KMS-11 (cell line): ENCODE results near the gene FER.

Experiments used
- H2AFZ ChIP-seq: fragments of 200-600 bp; sonication (generic); 2 replicates; pipeline ENCODE4 v1.6.1; 2016; ENCODE audit warnings: antibody characterized with exemption, mixed run types, low read depth
- H3K27ac ChIP-seq: fragments of 200-600 bp; sonication (generic); 2 replicates; pipeline ENCODE4 v1.6.1; 2016; ENCODE audit warnings: mild to moderate bottlenecking, mixed run types
- H3K27me3 ChIP-seq: fragments of 200-600 bp; sonication (generic); 2 replicates; pipeline ENCODE4 v1.6.1; 2017; ENCODE audit warnings: mild to moderate bottlenecking, low read depth, mixed run types, moderate library complexity; ENCODE audit not compliant: insufficient read depth
- H3K36me3 ChIP-seq: fragments of 200-600 bp; sonication (generic); 2 replicates; pipeline ENCODE4 v1.6.1; 2017; ENCODE audit warnings: mild to moderate bottlenecking, mixed run types; ENCODE audit not compliant: insufficient read depth
- H3K4me1 ChIP-seq: fragments of 200-600 bp; sonication (generic); 2 replicates; pipeline ENCODE4 v1.6.1; 2016; ENCODE audit warnings: mild to moderate bottlenecking, low read depth, mixed run types; ENCODE audit not compliant: poor library complexity, severe bottlenecking
- H3K4me2 ChIP-seq: fragments of 200-600 bp; sonication (generic); 2 replicates; pipeline ENCODE4 v1.7.0; 2016; ENCODE audit warnings: mild to moderate bottlenecking, mixed run types
- H3K4me3 ChIP-seq: fragments of 200-600 bp; sonication (generic); IDR thresholded peaks from 2 replicates; pipeline ENCODE4 v1.6.1; 2017; ENCODE audit warnings: low read depth, low read length, mixed read lengths; ENCODE audit not compliant: insufficient read depth
- H3K79me2 ChIP-seq: fragments of 200-600 bp; sonication (generic); 2 replicates; pipeline ENCODE4 v1.6.1; 2016; ENCODE audit warnings: low read depth, mixed run types; ENCODE audit not compliant: insufficient read depth
- H3K9ac ChIP-seq: fragments of 200-600 bp; sonication (generic); 2 replicates; pipeline ENCODE4 v1.6.1; 2016; ENCODE audit warnings: mild to moderate bottlenecking, mixed run types
- H4K20me1 ChIP-seq: fragments of 200-600 bp; sonication (generic); 2 replicates; pipeline ENCODE4 v1.6.1; 2016; ENCODE audit warnings: mild to moderate bottlenecking, mixed run types; ENCODE audit not compliant: insufficient read depth
- TF ChIP-seq, protein P1 (sequence below): fragments of 200-600 bp; sonication (generic); conservative IDR thresholded peaks from 2 replicates; pipeline ENCODE4 v1.6.1; 2017; ENCODE audit warnings: low read depth, mild to moderate bottlenecking, antibody characterized with exemption, low read length, moderate library complexity, mixed read lengths

The FER gene

DNA sequence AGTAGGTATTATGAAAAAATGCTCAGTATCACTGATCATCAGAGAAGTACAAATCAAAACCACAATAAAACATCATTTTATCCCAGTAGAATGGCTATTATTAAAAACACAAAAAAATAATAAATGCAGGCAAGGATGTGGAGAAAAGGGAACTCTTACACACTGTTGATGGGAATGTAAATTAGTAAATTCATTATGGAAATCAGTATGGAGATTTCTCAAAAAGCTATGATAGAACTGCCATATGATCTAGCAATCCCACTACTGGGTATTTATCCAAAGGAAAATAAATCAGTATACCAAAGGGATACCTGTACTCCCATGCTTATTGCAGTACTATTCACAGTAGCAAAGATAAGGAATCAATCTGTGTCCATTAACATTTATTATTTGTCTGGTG lies 209.6 kb downstream of the FER start:
- H3K27ac ChIP-seq: no peak overlapping the region
- H3K4me1 ChIP-seq: no peaks in the 10 kb centered on the region
- no peaks in the 10 kb centered on the region for H3K27me3 ChIP-seq
- TF ChIP-seq, protein P1, sequence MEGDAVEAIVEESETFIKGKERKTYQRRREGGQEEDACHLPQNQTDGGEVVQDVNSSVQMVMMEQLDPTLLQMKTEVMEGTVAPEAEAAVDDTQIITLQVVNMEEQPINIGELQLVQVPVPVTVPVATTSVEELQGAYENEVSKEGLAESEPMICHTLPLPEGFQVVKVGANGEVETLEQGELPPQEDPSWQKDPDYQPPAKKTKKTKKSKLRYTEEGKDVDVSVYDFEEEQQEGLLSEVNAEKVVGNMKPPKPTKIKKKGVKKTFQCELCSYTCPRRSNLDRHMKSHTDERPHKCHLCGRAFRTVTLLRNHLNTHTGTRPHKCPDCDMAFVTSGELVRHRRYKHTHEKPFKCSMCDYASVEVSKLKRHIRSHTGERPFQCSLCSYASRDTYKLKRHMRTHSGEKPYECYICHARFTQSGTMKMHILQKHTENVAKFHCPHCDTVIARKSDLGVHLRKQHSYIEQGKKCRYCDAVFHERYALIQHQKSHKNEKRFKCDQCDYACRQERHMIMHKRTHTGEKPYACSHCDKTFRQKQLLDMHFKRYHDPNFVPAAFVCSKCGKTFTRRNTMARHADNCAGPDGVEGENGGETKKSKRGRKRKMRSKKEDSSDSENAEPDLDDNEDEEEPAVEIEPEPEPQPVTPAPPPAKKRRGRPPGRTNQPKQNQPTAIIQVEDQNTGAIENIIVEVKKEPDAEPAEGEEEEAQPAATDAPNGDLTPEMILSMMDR: no peak
- no peak overlapping the region for H2AFZ ChIP-seq
- no peaks in the 10 kb centered on the region for H3K36me3 ChIP-seq
- H4K20me1 ChIP-seq: no peaks in the 10 kb centered on the region
- H3K79me2 ChIP-seq: no peaks in the 10 kb centered on the region
- H3K9ac ChIP-seq: no peak overlapping the region
- H3K4me2 ChIP-seq: no peak overlapping the region
- no peak overlapping the region for H3K4me3 ChIP-seq

DNA sequence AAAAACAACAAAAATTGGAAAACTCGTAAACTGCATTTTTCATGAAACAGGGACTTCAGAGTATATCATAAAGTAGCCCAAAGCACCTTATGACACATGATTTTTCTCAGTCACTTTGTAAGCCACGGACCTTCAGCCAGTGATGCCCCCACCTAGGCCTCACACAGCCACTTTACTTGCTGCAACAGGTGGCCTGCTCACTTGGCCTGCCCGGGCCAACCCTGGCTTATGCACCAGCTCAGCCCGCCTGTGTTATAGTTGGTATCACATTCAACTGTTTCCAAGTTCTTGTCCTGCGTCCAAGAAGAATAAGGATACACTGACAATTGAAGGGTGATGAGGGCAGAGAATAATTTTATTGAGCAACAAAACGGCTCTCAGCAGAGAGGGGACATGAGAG lies 219.2 kb downstream of the FER start:
- H3K79me2 ChIP-seq: no peaks in the 10 kb centered on the region
- H3K4me3 ChIP-seq: no peak overlapping the region
- H3K27me3 ChIP-seq: no peaks in the 10 kb centered on the region
- H3K27ac ChIP-seq: no peak overlapping the region
- no peak overlapping the region for H3K9ac ChIP-seq
- H4K20me1 ChIP-seq: no peaks in the 10 kb centered on the region
- H3K36me3 ChIP-seq: no peaks in the 10 kb centered on the region
- H3K4me1 ChIP-seq: no peaks in the 10 kb centered on the region
- TF ChIP-seq, protein P1: no peak
- H2AFZ ChIP-seq: no peak overlapping the region
- H3K4me2 ChIP-seq: no peak overlapping the region

DNA sequence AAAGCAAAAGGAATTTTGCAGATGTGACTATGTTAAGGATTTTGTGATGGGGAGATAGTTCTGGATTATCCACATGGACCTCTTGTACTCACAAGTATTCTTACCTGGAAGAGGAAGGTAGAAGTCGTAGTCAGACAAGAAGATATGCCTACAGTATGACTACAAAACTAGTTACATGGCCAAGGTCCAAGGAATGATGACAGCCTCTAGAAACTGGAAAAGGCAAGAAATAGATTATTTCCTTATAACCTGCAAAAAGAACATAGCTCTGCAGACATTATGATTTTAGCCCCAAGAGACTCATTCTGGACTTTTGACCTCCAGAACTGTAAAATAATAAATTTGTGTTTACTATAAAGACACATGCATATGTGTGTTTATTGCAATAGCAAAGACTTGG lies 226.9 kb downstream of the FER start:
- Histone ChIP-seq H3K36me3 (no peaks in the 10 kb centered on the region), H4K20me1 (no peaks in the 10 kb centered on the region), H3K4me3 (no peak overlapping the region), H3K4me1 (no peaks in the 10 kb centered on the region), H3K79me2 (no peaks in the 10 kb centered on the region), H3K9ac (no peak overlapping the region), H3K27ac (no peak overlapping the region), H3K4me2 (no peak overlapping the region), H2AFZ (no peak overlapping the region), H3K27me3 (no peaks in the 10 kb centered on the region)
- TF ChIP-seq, protein P1: no peak

DNA sequence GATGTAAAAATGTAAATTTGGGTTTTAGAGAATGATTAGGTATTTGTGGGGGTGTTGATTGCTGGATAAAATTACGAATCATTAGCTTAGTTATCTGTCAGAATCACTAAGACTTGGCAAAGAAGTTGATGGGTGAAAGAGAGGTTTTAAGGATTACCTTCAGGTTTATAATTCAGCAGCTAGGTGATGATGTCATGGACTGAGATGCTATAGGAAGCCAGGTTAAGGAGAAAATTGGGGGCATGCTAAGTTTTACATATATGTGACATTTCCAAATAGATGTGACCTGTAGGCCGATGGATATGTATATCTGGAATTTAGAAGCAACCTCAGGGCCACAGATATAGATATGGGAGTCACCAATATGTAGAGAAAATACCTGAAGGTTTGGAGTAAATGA lies 228.0 kb downstream of the FER start:
- H3K4me3 ChIP-seq: no peak overlapping the region

More for the DNA sequence above, 228.0 kb downstream of the FER start:
- Histone ChIP-seq H3K79me2 (no peaks in the 10 kb centered on the region), H3K4me2 (no peak overlapping the region), H4K20me1 (no peaks in the 10 kb centered on the region), H3K27ac (no peak overlapping the region), H3K9ac (no peak overlapping the region), H3K36me3 (no peaks in the 10 kb centered on the region), H3K27me3 (no peaks in the 10 kb centered on the region), H3K4me1 (no peaks in the 10 kb centered on the region), H2AFZ (no peak overlapping the region)
- TF ChIP-seq, protein P1: no peak
